Psoas muscle (tissue), 8 donors: ENCODE results near the gene THRB. TPM values are rescaled to one million over a fixed set of nuclear protein-coding genes. Genes with fewer than 3 reads are reported as not detected.
"Not testable (repeated sequence)": the region's sequence is repeated elsewhere in the genome, so short reads cannot be mapped to it uniquely, and the experiment has no call there.

ENCODE experiments used
- ATAC-seq, 4 donors: fragments of 200-7000 bp; cut with Tn5 transposase; one replicate each; pipeline ENCODE4 v1.9.1; 2020; ENCODE audit warnings: moderate library complexity in 3 of 4, mild to moderate bottlenecking in 2 of 4
- DNase-seq, 2 donors: peaks; one replicate each; pipeline ENCODE4 v3.0.0-alpha.2; 2020
- H3K27ac ChIP-seq: fragments of 200-600 bp; one replicate; pipeline ENCODE4 v1.8.0; 2022
- H3K27me3 ChIP-seq, 3 donors: fragments of 200-600 bp in 1 of 3; one replicate each; pipeline versions ENCODE4 v1.6.1 to v1.8.0; 2013 to 2022; ENCODE audit warnings: low read length in 2 of 3, mild to moderate bottlenecking in 2 of 3, moderate library complexity in 1 of 3; ENCODE audit not compliant: insufficient read depth in 3 of 3
- H3K36me3 ChIP-seq, 2 donors: fragments of 200-600 bp in 1 of 2; one replicate each; pipeline versions ENCODE4 v1.6.1 to v1.8.0; 2013 to 2022; ENCODE audit warnings: low read depth in 1 of 2, mild to moderate bottlenecking in 1 of 2, moderate library complexity in 1 of 2; ENCODE audit not compliant: insufficient read depth in 1 of 2
- H3K4me1 ChIP-seq: fragments of 200-600 bp; one replicate; pipeline ENCODE4 v1.8.0; 2022
- H3K4me3 ChIP-seq: fragments of 200-600 bp; one replicate; pipeline ENCODE4 v1.8.0; 2022; ENCODE audit warnings: mild to moderate bottlenecking
- H3K9me3 ChIP-seq: fragments of 200-600 bp; one replicate; pipeline ENCODE4 v1.8.0; 2022
- WGBS, 3 donors: extraction: QIAGEN DNeasy Blood & Tissue Kit; methylation state at CpG; one replicate each; pipeline versions ENCODE4 v1.1.6 to v1.1.7; 2013; 5-methylcytosine and 5-hydroxymethylcytosine counted together
- intact Hi-C, 2 donors: fragments of 100-400 bp; cut with DNase I; formaldehyde crosslinking; loops; one replicate each; pipeline versions ENCODE4 v1.11.0 to v1.14.2; 2022
- polyA plus RNA-seq, 3 donors: library from polyadenylated mRNA; stranded (reverse); fragments of 200-250 nt; gene quantifications; one replicate each; pipeline ENCODE4 v1.2.3, GENCODE V29; 2013
- total RNA-seq, 4 donors: library from RNA; stranded (reverse); fragmentation: NEBNext Ultra II Directional in 2 of 4; extraction: Animal tissue kit (Norgen Biotek cat#: 25700) in 2 of 4; gene quantifications; one replicate each; pipeline versions ENCODE4 v1.2.1 to v1.2.4, GENCODE V29; 2021 to 2023
- TF ChIP-seq, protein P1 (sequence below): fragments of 200-600 bp; IDR thresholded peaks from one replicate; pipeline ENCODE4 v1.8.0; 2022; ENCODE audit warnings: antibody characterized with exemption
- donor health status: healthy with polysubstance abuse.
- donor health status: DM: no; HTN: no; CAD: no; lungs with moderate emphysema.
- donor health status: Bipolar disorder and iron deficiency.
- donor health status: healthy.
- donor health status: DM: yes; HTN: yes; CAD: no.
- donor health status: DM: no; HTN: no; CAD: no.
- donor health status: DM: no; HTN: no; CAD: no.
- donor health status: DM: yes; HTN: yes; CAD: no.

THRB gene
- total and polyA plus RNA-seq, 7 donors: 11.5 to 38.6 (median 31.4) TPM

DNA sequence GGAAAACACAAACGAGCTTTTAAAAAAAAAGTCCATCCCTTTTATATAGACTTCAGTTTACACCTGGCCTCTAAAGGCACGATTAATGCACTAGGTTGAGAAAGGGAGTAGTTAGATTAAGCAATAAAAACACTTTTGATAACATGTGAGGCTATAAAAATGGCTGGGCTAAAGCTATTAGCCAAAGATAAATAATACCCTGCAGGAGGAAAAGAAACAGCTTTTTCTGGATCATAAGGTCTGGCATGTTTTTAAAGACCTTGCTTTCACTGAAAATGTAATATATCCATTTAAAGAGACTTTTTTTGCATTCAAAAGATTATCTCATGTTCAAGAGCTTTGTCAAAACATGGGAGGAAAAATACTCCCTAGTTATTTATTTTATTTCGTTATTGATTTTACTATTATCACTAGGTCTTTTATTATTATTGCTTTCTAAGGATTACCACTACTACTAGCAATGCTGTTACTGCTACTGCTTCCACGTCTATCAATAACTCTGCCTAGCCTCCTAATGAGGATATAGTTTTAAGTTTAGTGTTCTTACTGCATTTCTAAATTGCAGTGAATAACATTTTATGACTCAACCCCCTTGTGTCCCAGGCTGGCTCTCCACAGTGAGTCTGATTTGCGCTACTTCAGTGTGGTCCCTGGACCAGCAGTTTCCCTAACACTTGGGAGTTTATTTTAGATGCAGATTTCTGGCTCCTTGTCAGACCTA, 93.4 kb downstream of the THRB start:
- ATAC-seq (peak in 3 of 4 donors; percentile 45 to 71 (median 56)), DNase-seq (no peak)
- TF ChIP-seq, protein P1, sequence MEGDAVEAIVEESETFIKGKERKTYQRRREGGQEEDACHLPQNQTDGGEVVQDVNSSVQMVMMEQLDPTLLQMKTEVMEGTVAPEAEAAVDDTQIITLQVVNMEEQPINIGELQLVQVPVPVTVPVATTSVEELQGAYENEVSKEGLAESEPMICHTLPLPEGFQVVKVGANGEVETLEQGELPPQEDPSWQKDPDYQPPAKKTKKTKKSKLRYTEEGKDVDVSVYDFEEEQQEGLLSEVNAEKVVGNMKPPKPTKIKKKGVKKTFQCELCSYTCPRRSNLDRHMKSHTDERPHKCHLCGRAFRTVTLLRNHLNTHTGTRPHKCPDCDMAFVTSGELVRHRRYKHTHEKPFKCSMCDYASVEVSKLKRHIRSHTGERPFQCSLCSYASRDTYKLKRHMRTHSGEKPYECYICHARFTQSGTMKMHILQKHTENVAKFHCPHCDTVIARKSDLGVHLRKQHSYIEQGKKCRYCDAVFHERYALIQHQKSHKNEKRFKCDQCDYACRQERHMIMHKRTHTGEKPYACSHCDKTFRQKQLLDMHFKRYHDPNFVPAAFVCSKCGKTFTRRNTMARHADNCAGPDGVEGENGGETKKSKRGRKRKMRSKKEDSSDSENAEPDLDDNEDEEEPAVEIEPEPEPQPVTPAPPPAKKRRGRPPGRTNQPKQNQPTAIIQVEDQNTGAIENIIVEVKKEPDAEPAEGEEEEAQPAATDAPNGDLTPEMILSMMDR: no peak
- intact Hi-C loops: no loop called here
- Histone ChIP-seq H3K4me1 (peaks cover 21% of the 10 kb centered on the region), H3K4me3 (no peak overlapping the region), H3K27me3 (no peaks in the 10 kb centered on the region), H3K9me3 (no peaks in the 10 kb centered on the region), H3K27ac (peak overlapping the region; percentile 37), H3K36me3 (no peaks in the 10 kb centered on the region)
- WGBS, 3 donors: 40 to 55% (median 43%) methylated on average over 5 of the region's 5 CpGs

DNA sequence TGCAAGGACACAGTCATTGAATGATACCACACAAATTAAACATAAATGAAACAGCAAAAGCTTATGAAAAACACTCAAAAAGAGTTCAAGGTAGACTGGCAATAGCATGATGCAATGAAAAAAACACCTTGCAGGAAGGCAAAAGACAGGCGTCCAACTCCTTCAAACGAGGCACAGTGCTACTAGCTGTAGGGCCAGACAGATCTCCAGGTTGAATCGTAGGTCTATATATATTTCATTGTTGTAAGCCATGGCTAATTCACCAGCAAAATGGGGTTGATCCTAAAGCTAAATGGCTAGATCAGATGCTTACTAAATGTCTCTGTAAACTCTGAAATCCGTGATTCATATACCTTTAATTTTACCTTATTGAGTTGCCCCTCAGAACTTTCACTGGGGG, 94.2 kb downstream of the THRB start:
- Histone ChIP-seq H3K27ac (peak overlapping the region; percentile 7), H3K9me3 (no peaks in the 10 kb centered on the region), H3K4me3 (peak overlapping the region; percentile 4), H3K4me1 (peaks cover 21% of the 10 kb centered on the region), H3K36me3 (no peaks in the 10 kb centered on the region), H3K27me3 (no peaks in the 10 kb centered on the region)
- intact Hi-C loops: no loop called here
- TF ChIP-seq, protein P1: no peak
- no peak for DNase-seq
- WGBS, 3 donors: 35 to 46% (median 37%) methylated on average over 4 of the region's 4 CpGs
- peak in 3 of 4 donors; percentile 33 to 56 (median 55) for ATAC-seq

DNA sequence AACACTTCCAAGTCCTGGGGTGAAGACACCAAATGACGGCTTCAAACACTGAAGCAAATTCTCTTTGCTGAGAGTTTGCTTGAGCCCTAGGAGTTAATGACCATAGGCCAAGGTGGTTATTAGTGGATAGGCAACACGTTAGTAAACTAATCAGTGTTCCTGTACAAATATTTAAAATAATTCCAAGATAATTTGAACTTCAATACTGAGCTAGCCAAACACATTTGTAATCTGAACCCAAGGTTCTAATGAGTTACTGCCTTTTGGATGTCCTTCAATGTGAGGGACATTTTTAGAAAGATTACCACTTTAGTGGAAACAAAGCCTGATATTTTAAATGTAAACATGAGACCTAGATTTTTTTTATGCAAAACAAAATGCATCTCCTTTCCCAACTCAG, 94.6 kb downstream of the THRB start:
- ATAC-seq (peak in 1 of 4 donors; percentile 25), DNase-seq (no peak)
- Histone ChIP-seq H3K27ac (peak overlapping the region; percentile 44), H3K27me3 (no peaks in the 10 kb centered on the region), H3K9me3 (no peaks in the 10 kb centered on the region), H3K36me3 (no peaks in the 10 kb centered on the region), H3K4me3 (peak overlapping the region; percentile 4), H3K4me1 (peaks cover 24% of the 10 kb centered on the region)
- intact Hi-C loops: no loop called here
- WGBS, 3 donors: 28 to 38% (median 31%) methylated on average over 2 of the region's 2 CpGs
- TF ChIP-seq, protein P1: no peak

DNA sequence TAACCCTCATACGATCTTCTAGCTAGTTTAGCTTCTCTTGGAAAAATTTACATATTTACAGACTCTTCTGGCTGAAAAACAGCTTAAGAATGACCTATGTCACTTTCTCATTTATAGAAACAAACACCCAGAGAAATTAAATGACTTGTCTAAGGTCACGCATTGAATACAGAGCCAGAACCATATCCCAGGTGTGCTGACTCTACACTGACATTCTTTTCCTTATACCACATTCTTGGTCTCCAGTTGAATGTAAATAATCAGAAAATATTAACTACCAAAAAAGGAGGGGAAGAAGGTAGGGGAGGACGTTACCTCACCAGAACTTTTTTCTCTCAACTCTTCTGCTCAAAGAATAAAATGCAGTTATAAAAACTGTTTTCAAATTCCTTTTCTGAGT, 95.0 kb downstream of the THRB start:
- TF ChIP-seq, protein P1: no peak
- intact Hi-C loops: no loop called here
- peak in 1 of 4 donors; percentile 5 for ATAC-seq

DNA sequence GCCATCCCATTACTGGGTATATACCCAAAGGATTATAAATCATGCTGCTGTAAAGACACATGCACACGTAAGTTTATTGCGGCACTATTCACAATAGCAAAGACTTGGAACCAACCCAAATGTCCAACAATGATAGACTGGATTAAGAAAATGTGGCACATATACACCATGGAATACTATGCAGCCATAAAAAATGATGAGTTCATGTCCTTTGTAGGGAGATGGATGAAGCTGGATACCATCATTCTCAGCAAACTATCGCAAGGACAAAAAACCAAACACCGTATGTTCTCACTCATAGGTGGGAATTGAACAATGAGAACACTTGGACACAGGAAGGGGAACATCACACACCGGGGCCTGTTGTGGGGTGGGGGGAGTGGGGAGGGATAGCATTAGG, 95.9 kb downstream of the THRB start:
- H3K36me3 ChIP-seq, H3K9me3 ChIP-seq, intact Hi-C loops, H3K27me3 ChIP-seq, H3K4me3 ChIP-seq, ATAC-seq, H3K27ac ChIP-seq, DNase-seq: not testable (repeated sequence)
- WGBS, 3 donors: 96 to 99% (median 97%) methylated on average over 5 of the region's 5 CpGs
- peaks cover 29% of the 10 kb centered on the region for H3K4me1 ChIP-seq

More for the DNA sequence above, 95.0 kb downstream of the THRB start:
- Histone ChIP-seq H3K4me1 (peaks cover 28% of the 10 kb centered on the region), H3K4me3 (peak overlapping the region; percentile 4), H3K9me3 (no peaks in the 10 kb centered on the region), H3K36me3 (no peaks in the 10 kb centered on the region), H3K27ac (peak overlapping the region; percentile 44), H3K27me3 (no peaks in the 10 kb centered on the region)
- WGBS, 3 donors: 60 to 74% (median 65%) methylated on average over 3 of the region's 3 CpGs
- no peak for DNase-seq
